Spleen (tissue), 7 donors: ENCODE results near the gene MRC2.
"Not testable (repeated sequence)": the region's sequence is repeated elsewhere in the genome, so short reads cannot be mapped to it uniquely, and the experiment has no call there.

Experiments used
- CTCF ChIP-seq, 11 experiments: fragments of 200-600 bp in 7 of 11; fragments of 450-650 bp in 4 of 11; sonication (generic) in 4 of 11; IDR thresholded peaks in 8 of 11; conservative IDR thresholded peaks in 3 of 11; 1 replicate in 7 of 11; 2 replicates in 4 of 11; pipeline versions ENCODE4 v1.4.0 to v1.8.0; 2016 to 2021; ENCODE audit warnings: antibody characterized with exemption in 11 of 11, inconsistent platforms in 4 of 11, mild to moderate bottlenecking in 1 of 11
- POLR2A ChIP-seq, 3 donors: fragments of 450-650 bp; IDR thresholded peaks; one replicate each; pipeline ENCODE4 v1.5.1; 2017; ENCODE audit warnings: antibody characterized with exemption in 3 of 3, mild to moderate bottlenecking in 1 of 3
- POLR2AphosphoS5 ChIP-seq, 3 donors: sonication (generic); formaldehyde crosslinking; IDR thresholded peaks; one replicate each; pipeline ENCODE4 v1.5.1; 2017; ENCODE audit warnings: antibody characterized with exemption in 3 of 3
- donor health status: DM: no; HTN: no; CAD: no; lungs with moderate emphysema.
- donor health status: DM: no; HTN: no; CAD: no.
- donor health status: DM: no; HTN: no; CAD: no.

DNA sequence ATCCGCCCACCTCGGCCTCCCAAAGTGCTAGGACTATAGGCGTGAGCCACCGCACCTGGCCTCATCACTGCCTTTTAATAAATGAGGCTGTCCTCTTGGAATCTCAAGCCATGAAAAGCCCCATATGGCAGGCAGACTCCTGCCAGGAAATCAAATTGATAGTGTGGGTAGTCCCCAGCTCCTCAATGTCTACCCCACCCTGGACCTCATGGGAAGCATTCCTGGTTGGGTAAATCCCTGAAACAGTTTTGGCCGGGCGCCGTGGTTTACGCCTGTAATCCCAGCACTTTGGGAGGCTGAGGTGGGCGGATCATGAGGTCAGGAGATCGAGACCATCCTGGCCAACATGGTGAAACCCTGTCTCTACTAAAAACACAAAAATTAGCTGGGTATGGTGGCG lies 71.0 kb downstream of the MRC2 start:
- not testable (repeated sequence) for TF ChIP-seq CTCF (IDR thresholded peaks at IDR 0.05 in 8 of 11, conservative IDR thresholded peaks at IDR 0.05 in 3 of 11); POLR2AphosphoS5 (IDR thresholded peaks at IDR 0.05); POLR2A (IDR thresholded peaks at IDR 0.05)
